ENCODE results near the gene TANC1.

The TANC1 gene

DNA sequence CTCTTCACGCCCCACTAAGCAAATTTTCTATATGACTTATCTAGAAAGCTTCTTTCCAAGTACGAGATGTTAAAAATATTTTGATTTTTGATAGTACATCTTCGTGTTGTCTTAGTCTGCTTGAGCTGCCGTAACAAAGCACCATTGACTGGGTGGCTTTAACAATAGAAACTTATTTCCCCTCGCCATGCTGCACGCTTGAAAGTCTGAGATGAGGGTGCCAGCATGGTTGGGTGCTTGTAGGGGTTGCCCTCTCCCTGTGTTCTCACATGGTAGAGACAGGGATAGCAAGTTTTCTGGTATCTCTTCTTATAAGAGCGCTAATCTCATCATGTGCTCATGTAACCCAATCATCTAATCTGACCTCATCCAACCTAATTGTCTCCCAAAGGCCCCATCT is 106.2 kb downstream of the TANC1 start:
- Histone ChIP-seq H3K27me3 (ENCODE audit: insufficient read depth, low read length, poor library complexity) (no peaks in the 10 kb centered on the region), H3K4me1 (ENCODE audit: insufficient read depth, low read length) (no peaks in the 10 kb centered on the region), H3K27ac (ENCODE audit: low read length) (no peak overlapping the region), H2AFZ (ENCODE audit: low read depth, low read length) (no peak overlapping the region), H3K4me2 (ENCODE audit: insufficient read depth, low read length) (no peak overlapping the region), H3K9me3 (ENCODE audit: insufficient read depth, low read length, severe bottlenecking) (no peaks in the 10 kb centered on the region), H3K9ac (ENCODE audit: low read depth, low read length) (no peak overlapping the region), H3K79me2 (ENCODE audit: insufficient read depth, low read length) (no peaks in the 10 kb centered on the region), H4K20me1 (ENCODE audit: insufficient read depth, low read length) (no peaks in the 10 kb centered on the region), H3K36me3 (ENCODE audit: insufficient read depth, low read length) (no peaks in the 10 kb centered on the region), H3K4me3 (ENCODE audit: low read depth in 1 of 2, low read length in 2 of 2) (no peak overlapping the region)
- no peak for DNase-seq
- TF ChIP-seq, protein P1, sequence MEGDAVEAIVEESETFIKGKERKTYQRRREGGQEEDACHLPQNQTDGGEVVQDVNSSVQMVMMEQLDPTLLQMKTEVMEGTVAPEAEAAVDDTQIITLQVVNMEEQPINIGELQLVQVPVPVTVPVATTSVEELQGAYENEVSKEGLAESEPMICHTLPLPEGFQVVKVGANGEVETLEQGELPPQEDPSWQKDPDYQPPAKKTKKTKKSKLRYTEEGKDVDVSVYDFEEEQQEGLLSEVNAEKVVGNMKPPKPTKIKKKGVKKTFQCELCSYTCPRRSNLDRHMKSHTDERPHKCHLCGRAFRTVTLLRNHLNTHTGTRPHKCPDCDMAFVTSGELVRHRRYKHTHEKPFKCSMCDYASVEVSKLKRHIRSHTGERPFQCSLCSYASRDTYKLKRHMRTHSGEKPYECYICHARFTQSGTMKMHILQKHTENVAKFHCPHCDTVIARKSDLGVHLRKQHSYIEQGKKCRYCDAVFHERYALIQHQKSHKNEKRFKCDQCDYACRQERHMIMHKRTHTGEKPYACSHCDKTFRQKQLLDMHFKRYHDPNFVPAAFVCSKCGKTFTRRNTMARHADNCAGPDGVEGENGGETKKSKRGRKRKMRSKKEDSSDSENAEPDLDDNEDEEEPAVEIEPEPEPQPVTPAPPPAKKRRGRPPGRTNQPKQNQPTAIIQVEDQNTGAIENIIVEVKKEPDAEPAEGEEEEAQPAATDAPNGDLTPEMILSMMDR (IDR thresholded peaks at IDR 0.05; ENCODE audit: borderline replicate concordance, extremely low read depth, low read length, poor library complexity, severe bottlenecking), result no peak
- no peak for TF ChIP-seq EZH2 (IDR thresholded peaks at IDR 0.05; ENCODE audit: borderline replicate concordance, low read depth, low read length, severe bottlenecking)
- ATAC-seq (ENCODE audit: insufficient read depth, low read depth), result no peak

DNA sequence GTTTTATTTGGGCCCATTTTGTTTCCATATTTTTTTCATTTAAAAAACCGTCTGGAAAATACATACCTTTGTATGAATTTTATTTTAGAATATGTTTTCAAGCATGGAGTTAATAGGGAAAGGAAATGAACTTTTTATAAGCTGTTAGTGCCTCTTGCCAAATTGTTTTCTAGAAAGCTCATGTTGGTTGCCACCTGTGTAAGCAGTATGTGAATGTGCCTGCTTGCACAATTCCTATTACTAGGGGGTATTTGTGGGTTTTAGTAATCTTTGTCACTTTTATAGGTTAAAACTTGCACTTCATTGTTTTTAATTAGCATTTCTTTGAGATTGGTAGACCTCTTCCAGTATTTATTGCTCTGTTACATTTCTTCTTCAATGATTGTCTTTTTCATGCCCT is 107.3 kb downstream of the TANC1 start:
- no peak overlapping the region for H3K4me2 ChIP-seq (ENCODE audit: insufficient read depth, low read length)
- no peaks in the 10 kb centered on the region for H3K79me2 ChIP-seq (ENCODE audit: insufficient read depth, low read length)
- no peak for DNase-seq
- no peak overlapping the region for H3K4me3 ChIP-seq (ENCODE audit: low read depth in 1 of 2, low read length in 2 of 2)
- H2AFZ ChIP-seq (ENCODE audit: low read depth, low read length), result no peak overlapping the region
- H3K27me3 ChIP-seq (ENCODE audit: insufficient read depth, low read length, poor library complexity), result no peaks in the 10 kb centered on the region
- no peaks in the 10 kb centered on the region for H3K4me1 ChIP-seq (ENCODE audit: insufficient read depth, low read length)
- H3K9ac ChIP-seq (ENCODE audit: low read depth, low read length), result no peak overlapping the region
- no peak for ATAC-seq (ENCODE audit: insufficient read depth, low read depth)
- TF ChIP-seq, protein P1 (IDR thresholded peaks at IDR 0.05; ENCODE audit: borderline replicate concordance, extremely low read depth, low read length, poor library complexity, severe bottlenecking), result no peak
- TF ChIP-seq EZH2 (IDR thresholded peaks at IDR 0.05; ENCODE audit: borderline replicate concordance, low read depth, low read length, severe bottlenecking), result no peak
- no peaks in the 10 kb centered on the region for H3K9me3 ChIP-seq (ENCODE audit: insufficient read depth, low read length, severe bottlenecking)
- no peaks in the 10 kb centered on the region for H4K20me1 ChIP-seq (ENCODE audit: insufficient read depth, low read length)
- no peak overlapping the region for H3K27ac ChIP-seq (ENCODE audit: low read length)
- no peaks in the 10 kb centered on the region for H3K36me3 ChIP-seq (ENCODE audit: insufficient read depth, low read length)

DNA sequence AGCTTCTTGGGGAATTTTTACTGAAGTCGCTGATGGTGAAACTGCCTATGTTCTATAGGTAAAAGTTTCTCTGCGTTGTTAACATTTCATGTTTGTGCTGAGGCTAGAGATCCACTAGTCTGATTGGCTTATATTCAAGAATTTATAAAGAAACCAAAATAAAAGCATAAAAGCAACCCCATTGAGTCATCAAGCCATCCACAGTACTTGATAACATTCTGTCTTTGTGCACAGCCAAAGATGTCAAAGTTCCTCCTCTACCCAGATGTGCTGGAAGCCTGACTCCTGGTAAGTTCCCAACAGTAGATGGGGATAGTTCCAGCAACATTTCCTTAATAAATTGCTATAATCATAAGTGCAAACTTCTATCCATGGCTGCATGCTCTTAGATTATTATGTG is 107.8 kb downstream of the TANC1 start:
- Histone ChIP-seq H4K20me1 (ENCODE audit: insufficient read depth, low read length) (no peaks in the 10 kb centered on the region), H3K36me3 (ENCODE audit: insufficient read depth, low read length) (no peaks in the 10 kb centered on the region), H3K9me3 (ENCODE audit: insufficient read depth, low read length, severe bottlenecking) (no peaks in the 10 kb centered on the region), H3K9ac (ENCODE audit: low read depth, low read length) (no peak overlapping the region), H3K27me3 (ENCODE audit: insufficient read depth, low read length, poor library complexity) (no peaks in the 10 kb centered on the region), H3K27ac (ENCODE audit: low read length) (no peak overlapping the region), H3K4me2 (ENCODE audit: insufficient read depth, low read length) (no peak overlapping the region), H3K4me1 (ENCODE audit: insufficient read depth, low read length) (no peaks in the 10 kb centered on the region), H3K79me2 (ENCODE audit: insufficient read depth, low read length) (no peaks in the 10 kb centered on the region), H3K4me3 (ENCODE audit: low read depth in 1 of 2, low read length in 2 of 2) (no peak overlapping the region), H2AFZ (ENCODE audit: low read depth, low read length) (no peak overlapping the region)
- no peak for ATAC-seq (ENCODE audit: insufficient read depth, low read depth)
- TF ChIP-seq EZH2 (IDR thresholded peaks at IDR 0.05; ENCODE audit: borderline replicate concordance, low read depth, low read length, severe bottlenecking), result no peak
- TF ChIP-seq, protein P1 (IDR thresholded peaks at IDR 0.05; ENCODE audit: borderline replicate concordance, extremely low read depth, low read length, poor library complexity, severe bottlenecking), result no peak
- DNase-seq, result no peak

DNA sequence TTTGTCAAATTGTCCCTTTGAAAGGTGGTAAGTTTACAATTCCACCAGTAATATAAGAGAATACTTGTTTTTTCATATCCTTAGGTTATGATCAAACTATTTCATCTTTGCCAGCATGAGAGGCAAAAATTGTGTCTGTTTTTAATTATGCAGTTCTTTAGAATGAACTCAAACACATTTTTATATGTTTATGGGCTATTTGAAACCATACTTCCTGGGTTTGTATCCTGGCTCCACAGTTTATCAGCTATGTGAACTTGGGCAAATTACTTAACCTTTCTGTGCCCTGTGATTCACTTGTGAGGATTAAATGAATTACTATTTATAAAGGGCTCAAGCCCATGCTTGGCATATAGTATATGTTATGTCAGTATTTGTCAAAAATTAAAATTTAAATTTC is 109.4 kb downstream of the TANC1 start:
- no peak overlapping the region for H3K27ac ChIP-seq (ENCODE audit: low read length)
- no peaks in the 10 kb centered on the region for H3K27me3 ChIP-seq (ENCODE audit: insufficient read depth, low read length, poor library complexity)
- no peak overlapping the region for H3K4me3 ChIP-seq (ENCODE audit: low read depth in 1 of 2, low read length in 2 of 2)
- H4K20me1 ChIP-seq (ENCODE audit: insufficient read depth, low read length), result no peaks in the 10 kb centered on the region
- ATAC-seq (ENCODE audit: insufficient read depth, low read depth) (no peak), DNase-seq (no peak)
- no peak for TF ChIP-seq EZH2 (IDR thresholded peaks at IDR 0.05; ENCODE audit: borderline replicate concordance, low read depth, low read length, severe bottlenecking)
- TF ChIP-seq, protein P1 (IDR thresholded peaks at IDR 0.05; ENCODE audit: borderline replicate concordance, extremely low read depth, low read length, poor library complexity, severe bottlenecking), result no peak
- no peak overlapping the region for H3K9ac ChIP-seq (ENCODE audit: low read depth, low read length)
- H2AFZ ChIP-seq (ENCODE audit: low read depth, low read length), result no peak overlapping the region
- no peaks in the 10 kb centered on the region for H3K9me3 ChIP-seq (ENCODE audit: insufficient read depth, low read length, severe bottlenecking)
- no peaks in the 10 kb centered on the region for H3K36me3 ChIP-seq (ENCODE audit: insufficient read depth, low read length)
- H3K4me2 ChIP-seq (ENCODE audit: insufficient read depth, low read length), result no peak overlapping the region
- no peaks in the 10 kb centered on the region for H3K79me2 ChIP-seq (ENCODE audit: insufficient read depth, low read length)
- H3K4me1 ChIP-seq (ENCODE audit: insufficient read depth, low read length), result no peaks in the 10 kb centered on the region

All from DND-41 (cell line).